Stimulated activated CD4-positive, alpha-beta T cell treated with anti-CD3 and anti-CD28 coated beads, Interleukin-1b, Interleukin-23, amount 100 ng/mL, for 4 hours (primary cell): ENCODE results near the gene WDR27.
"Not testable (repeated sequence)": the region's sequence is repeated elsewhere in the genome, so short reads cannot be mapped to it uniquely, and the experiment has no call there.

ENCODE experiments used
- DNase-seq, 2 donors: peaks; one replicate each; pipeline ENCODE4 v3.0.0-alpha.2; 2020; ENCODE audit warnings: low read depth in 2 of 2

Gene WDR27

GRCh38 chr6:169479783-169480495, 221.9 kb downstream of the WDR27 start:
- no peak for DNase-seq

- DNase-seq: no peak
Observed at GRCh38 chr6:169474362-169474761, 227.5 kb downstream of the WDR27 start.

GRCh38 chr6:169473663-169474062, 228.2 kb downstream of the WDR27 start:
- DNase-seq: no peak

- DNase-seq: no peak
Observed at GRCh38 chr6:169472786-169473416, 228.9 kb downstream of the WDR27 start.

- DNase-seq: no peak
Observed at GRCh38 chr6:169470790-169471189, 231.0 kb downstream of the WDR27 start.

- no peak for DNase-seq
Observed at GRCh38 chr6:169469028-169469427, 232.8 kb downstream of the WDR27 start.

GRCh38 chr6:169467755-169468154, 234.1 kb downstream of the WDR27 start:
- DNase-seq: not testable (repeated sequence)

- not testable (repeated sequence) for DNase-seq
Observed at GRCh38 chr6:169466256-169466655, 235.6 kb downstream of the WDR27 start.

GRCh38 chr6:169457762-169458161, 244.1 kb downstream of the WDR27 start:
- DNase-seq: no peak

GRCh38 chr6:169456840-169457239, 245.0 kb downstream of the WDR27 start:
- DNase-seq: no peak

- DNase-seq: no peak
Observed at GRCh38 chr6:169455470-169455869, 246.4 kb downstream of the WDR27 start.

- no peak for DNase-seq
Observed at GRCh38 chr6:169454872-169455204, 247.0 kb downstream of the WDR27 start.

GRCh38 chr6:169454204-169454871, 247.5 kb downstream of the WDR27 start:
- DNase-seq: no peak

GRCh38 chr6:169452869-169453620, 248.8 kb downstream of the WDR27 start:
- DNase-seq: no peak

GRCh38 chr6:169452117-169452868, 249.5 kb downstream of the WDR27 start:
- DNase-seq: no peak

- no peak for DNase-seq
Observed at GRCh38 chr6:169451065-169451838, 250.6 kb downstream of the WDR27 start.

- DNase-seq: no peak
Observed at GRCh38 chr6:169450097-169450496, 251.7 kb downstream of the WDR27 start.

GRCh38 chr6:169449221-169449620, 252.6 kb downstream of the WDR27 start:
- DNase-seq: no peak

- no peak for DNase-seq
Observed at GRCh38 chr6:169445661-169446581, 255.9 kb downstream of the WDR27 start.

- DNase-seq: no peak
Observed at GRCh38 chr6:169445227-169445626, 256.6 kb downstream of the WDR27 start.
